ENCODE data around the gene ERP29.
"Not testable (repeated sequence)": the region's sequence is repeated elsewhere in the genome, so short reads cannot be mapped to it uniquely, and the experiment has no call there.

ERP29 gene

DNA sequence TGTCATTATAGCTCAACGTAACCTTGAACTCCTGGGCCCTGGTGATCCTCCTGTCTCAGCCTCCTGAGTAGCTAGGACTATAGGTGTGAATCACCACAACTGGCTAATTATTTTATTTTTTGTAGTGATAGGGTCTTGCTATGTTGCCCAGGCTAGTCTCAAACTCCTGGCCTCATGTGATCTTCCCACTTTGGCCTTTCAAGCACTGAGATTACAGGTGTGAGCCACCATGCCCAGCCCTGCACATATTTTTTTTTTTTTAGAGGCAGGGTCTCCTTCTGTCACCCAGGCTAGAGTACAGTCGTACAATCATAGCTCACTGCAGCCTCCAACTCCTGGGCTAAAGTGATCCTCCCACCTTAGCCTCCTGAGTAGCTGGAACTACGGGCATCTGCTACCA lies 9.2 kb upstream of the ERP29 start:
- DNase-seq, result no peak

DNA sequence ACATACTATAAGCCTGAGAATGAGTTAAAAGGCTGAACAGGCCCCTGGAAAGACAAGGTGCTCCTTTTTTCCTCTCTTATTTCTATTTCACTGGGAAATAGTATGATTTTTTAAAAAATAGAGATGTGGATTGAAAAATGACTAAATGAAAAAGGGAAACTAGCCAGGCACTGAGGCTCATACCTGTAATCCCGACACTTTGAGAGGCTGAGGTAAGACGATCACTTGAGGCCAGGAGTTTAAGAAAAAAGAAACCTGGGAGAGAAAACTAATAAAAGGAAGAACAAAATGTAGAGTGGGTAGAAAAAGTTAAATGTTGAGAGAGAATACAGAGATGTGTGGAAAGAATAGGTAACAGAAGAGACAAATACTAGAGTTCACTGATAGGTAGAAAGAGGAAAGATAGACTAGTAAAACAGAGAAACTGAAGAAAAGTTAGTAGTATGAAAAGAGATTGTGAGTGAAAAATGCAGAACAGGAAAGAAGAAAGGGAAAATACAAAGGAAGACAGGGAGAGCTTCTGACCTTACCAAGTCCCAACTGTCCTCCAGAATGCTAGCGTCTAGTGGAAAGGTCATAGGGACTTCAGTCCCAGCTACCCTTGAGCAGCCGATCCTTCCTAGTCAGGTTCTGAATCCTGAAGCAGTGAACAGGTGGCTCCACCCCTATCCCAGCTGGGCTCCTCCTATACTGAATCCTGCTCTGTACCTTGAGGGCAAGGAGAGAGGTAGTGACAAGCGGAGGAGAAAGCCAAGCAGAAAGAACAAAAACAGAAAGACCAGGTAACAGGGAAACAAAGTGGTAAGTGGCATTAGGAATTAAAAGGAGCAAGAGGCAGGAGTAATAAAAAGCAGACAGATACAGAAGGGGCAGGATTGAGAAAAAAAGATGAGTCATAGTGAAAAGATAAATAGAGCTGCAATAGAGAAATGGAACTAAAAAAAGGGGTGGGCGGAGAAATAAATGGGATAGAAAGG lies 7.5 kb upstream of the ERP29 start:
- no peak for DNase-seq

DNA sequence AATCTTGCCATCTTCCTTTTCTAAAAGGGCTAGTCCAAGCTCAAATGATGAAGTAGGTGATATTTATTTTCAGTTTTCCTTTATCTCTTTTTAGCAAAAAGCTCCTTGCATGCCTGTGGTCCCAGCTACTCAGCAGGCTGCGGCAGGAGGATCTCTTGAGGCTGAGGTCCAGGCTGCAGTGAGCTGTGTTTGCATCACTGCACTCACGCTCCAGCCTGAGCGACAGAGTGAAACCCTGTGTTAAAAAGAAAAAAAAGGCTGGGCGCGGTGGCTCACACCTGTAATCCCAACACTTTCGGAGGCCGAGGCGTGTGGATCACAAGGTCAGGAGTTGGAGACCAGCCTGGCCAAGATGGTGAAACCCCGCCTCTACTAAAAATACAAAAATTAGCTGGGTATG lies 5.3 kb upstream of the ERP29 start:
- DNase-seq, result no peak

DNA sequence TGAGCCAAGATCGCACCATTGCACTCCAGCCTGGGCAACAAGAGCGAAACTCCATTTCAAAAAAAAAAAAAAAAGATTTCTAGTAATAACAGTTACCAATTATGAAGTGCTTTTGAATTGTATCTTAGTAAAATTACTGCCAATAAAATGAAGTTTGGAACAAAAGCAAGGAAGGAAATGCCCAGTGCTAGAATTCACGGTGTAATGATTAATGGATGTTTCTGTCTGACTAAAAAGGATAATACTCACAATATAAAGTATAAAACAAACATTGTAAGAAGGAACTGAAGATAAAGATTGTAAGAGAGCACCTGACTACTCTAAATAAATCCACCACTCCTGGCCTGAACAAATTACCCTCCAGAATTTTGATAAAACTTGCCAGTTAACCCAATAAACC lies 4.3 kb upstream of the ERP29 start:
- no peak for DNase-seq

DNA sequence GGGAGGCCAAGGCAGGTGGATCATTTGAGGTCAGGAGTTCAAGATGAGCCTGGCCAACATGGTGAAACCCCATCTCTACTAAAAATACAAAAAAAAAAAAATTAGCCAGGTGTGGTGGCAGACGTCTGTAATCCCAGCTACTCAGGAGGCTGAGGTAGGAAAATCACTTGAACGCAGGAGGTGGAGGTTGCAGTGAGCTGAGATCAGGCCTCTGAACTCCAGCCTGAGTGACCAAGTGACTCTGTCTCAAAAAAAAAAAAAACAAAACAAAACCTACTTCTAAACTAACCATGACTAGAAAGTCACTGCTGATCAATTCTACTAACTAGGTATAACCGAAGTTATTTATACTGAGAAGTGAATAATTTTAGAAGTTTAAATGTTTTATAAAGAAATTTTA lies 3.6 kb upstream of the ERP29 start:
- not testable (repeated sequence) for DNase-seq

DNA sequence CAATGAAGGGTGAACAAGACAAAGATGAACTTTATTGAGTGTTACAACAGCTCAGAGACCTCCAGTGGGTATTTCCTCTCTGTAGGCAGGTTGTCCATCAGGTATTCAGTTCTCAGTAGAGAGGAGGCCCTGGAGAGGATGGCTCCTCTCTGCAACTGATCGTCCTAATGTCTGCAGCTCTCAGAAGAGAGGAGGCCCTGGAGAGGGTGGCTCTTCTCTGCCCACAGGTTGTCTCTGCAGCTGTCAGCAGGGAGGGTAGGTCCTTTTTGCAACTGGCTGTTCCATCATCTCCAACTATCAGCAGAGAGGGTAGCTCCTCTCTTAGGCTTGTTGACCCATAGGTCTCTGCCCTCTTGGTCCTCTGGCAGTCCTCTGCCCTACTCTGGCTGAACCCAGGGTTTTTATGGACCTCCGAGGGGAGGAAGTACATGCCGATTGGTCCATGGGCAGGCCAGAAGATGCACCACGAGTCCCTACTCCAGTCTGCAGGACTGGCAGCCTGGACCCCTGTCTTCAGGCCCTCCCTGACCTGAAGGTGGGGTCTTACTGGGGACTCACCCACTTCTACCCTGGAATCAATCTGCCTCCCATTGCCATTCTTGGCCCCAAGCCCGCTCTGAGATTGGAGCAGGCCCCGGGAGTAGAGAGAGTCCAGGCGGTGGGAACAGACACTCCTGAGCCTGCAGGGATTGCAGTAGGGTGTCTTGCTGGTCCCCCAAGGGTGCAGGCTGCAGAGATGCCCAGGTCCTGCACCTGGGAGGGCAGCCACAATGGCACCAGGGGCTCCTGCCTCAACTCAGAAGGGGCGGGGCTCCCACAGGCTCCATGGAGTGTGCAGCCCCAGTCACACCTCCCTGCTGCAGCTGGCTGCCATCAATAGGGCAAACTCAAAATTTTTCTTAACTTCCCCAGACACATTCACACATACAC lies 2.5 kb upstream of the ERP29 start:
- no peak for DNase-seq

DNA sequence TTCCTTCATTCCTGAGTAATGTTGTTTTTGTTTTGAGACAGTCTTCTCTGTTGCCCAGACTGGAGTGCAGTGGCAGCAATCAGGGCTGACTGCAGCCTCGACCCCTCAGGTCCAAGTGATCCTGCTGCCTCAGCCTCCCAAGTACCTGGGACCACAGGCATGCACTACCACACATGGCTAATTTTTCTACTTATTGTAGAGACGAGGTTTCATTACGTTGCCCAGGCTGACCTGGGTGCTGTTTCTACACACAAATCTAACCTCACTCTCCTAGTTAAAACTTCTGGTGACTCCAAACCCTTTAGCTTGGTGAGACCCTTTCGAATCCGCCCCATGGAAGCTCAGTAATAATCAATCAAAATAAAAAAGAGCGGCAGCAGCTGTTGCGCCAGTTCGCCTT lies 1.5 kb upstream of the ERP29 start:
- no peak for DNase-seq

DNA sequence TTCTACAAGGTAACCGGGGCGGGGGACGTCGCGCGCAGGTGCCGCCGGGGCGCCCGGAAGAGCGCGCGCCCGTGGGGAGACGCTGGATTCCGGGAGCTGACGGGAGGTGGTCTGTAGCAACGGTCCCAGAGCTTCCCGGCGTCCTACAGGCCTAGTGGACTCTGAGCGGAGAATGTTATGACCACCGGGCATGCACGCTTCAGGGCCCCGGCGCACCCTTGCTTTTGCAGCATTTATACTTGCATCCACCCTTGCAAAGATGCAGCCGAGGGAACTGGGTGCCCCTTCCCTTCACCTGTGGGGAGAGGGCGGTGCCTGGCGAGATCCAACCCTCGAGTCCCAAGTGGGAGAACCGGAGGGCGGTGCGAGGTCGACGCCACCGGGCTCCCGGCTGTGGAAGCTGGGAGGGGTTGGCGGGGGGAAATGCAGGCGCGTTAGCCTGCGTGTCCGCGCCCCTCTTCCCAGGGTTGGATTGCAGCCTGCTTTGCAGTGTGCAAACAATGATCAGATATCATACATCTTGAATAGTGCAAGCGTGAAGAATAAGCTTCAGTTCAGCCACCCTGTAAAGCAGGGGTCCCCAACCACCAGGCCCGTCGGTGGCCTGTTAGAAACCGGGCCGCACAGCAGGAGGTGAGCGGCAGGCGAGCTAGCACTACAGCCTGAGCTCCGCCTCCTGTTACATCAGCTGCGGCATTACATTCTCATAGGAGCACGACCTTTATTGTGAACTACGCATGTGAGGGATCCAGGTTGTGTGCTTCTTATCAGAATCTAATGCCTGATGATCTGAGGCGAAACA lies 576 bp downstream of the ERP29 start:
- peak in 3 of 4 experiments; percentile 20 to 43 (median 31) for DNase-seq

DNA sequence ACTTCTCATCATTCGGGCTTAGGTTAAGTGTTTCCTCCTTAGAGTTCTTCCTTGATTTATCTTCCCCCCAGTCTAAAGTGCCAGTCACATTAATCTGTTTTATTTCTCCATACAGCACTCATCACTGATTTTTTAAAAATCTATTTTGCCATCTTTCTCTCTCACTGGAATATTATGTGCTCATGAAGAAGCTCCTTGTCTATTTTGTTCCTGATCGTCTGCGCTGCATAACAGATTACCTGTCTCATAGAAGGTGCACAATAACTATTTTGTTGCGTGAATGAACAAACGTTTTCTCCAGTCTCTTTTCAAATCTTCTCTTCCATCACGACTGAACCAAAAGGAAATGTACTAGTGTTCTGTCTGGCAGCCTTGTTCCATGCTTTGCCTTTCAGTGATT lies 2.7 kb downstream of the ERP29 start:
- no peak for DNase-seq

DNA sequence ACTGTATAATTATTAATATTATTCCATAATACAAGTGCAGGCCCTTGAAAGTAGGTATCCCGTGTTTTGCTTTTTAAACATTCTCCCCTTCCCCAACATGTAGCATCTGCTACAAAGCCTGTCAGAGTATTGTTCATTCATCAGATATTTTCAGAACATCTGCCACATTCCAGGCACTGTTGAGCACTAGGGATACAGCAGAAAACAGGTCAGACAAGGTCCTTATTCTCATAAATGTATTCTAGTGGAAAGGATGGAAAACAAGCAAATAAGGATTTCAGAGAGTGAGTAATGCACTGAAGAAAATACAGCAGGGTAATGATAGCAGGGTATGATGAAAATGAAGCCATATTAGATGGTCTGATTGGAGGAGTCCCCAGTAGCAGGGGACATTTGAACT lies 3.8 kb downstream of the ERP29 start:
- no peak for DNase-seq

DNA sequence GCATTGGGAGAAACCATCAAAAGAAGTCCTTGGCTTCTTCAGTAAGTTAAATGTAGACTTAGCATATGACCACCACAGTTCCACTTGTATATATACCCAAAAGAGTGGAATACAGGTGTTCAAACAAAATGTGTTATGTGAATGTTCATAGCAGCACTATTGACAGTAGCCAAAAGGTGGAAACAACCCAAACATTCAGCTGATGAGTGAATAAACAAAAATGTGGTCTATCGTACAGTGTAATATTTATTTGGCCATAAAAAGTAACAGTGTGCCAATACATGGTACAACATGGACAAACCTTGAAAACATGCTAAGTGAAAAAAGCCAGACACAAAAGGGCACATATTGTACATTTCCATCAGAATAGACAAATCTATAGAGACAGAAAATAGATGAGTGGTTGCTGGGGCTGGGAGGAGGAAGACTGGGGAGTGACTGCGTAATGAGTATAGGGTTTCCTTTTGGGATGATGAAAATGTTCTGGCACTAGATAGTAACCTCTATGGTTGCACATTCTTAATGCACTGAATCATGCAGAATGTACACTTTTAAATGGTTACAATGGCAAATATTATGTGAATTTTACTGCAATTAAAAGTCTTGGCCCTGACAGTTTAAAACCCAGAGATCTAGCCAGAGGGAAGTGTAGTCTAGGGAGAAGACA lies 5.5 kb downstream of the ERP29 start:
- no peak for DNase-seq

DNA sequence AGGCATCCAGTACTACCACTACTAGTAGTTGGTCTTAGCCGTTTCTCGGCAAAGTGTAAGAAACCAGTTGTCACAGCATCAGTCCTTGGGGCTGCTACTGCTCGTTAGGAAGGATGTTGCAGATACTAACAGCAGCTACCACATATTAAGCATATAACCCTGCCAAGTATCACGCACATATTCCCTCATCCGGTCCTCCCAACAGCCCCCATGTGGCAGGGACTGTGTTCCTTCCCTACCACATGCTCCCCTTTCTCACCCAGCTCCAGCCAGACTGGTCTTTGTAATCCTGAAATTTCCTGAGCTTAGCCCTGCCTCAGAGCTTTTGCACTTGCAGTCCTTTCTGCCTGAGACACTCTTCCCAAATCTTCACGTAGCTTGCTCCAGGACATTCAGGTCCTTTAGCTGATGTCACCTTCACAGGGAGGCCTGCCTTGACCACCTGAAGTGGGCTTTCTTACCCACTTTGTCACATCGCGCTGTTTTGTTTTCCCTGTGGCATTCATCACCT lies 7.8 kb downstream of the ERP29 start:
- no peak for DNase-seq

DNA sequence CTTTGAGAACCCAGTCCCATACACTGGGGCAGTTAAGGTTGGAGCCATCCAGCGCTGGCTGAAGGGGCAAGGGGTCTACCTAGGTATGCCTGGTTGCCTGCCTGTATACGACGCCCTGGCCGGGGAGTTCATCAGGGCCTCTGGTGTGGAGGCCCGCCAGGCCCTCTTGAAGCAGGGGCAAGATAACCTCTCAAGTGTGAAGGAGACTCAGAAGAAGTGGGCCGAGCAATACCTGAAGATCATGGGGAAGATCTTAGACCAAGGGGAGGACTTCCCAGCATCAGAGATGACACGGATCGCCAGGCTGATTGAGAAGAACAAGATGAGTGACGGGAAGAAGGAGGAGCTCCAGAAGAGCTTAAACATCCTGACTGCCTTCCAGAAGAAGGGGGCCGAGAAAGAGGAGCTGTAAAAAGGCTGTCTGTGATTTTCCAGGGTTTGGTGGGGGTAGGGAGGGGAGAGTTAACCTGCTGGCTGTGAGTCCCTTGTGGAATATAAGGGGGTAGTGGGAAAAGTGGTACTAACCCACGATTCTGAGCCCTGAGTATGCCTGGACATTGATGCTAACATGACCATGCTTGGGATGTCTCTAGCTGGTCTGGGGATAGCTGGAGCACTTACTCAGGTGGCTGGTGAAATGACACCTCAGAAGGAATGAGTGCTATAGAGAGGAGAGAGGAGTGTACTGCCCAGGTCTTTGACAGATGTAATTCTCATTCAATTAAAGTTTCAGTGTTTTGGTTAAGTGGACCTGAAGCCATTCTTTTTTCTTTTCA lies 9.2 kb downstream of the ERP29 start:
- no peak for DNase-seq

DNA sequence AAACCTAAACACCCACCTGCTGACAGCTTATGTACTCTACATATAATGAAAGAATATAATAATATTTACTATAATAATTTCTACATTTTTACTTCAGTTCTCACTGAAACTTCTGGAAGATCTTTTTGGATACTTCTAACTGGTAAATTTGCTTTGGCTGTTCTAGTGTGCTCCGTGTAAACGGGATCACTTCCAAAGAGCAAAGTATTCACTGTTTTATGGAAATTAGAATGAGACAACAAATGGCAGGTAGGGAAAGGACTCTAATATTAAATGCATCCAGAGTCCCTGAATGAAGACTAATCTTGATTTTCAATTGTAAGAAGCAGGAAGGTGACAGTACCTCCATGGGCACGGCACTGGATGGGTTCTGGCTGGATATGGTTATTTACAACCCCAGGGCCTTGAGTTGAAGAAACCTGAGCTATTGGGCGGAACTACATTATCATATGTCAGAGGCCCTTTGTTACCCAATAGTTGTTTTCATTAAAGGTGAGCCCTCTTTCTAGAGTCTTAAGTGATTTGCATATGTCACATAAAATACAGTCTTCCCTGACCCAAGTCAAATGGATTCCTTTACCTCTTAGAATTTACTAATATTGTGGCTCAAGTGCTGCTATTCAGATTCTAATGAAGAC lies 10.7 kb downstream of the ERP29 start:
- no peak for DNase-seq

DNA sequence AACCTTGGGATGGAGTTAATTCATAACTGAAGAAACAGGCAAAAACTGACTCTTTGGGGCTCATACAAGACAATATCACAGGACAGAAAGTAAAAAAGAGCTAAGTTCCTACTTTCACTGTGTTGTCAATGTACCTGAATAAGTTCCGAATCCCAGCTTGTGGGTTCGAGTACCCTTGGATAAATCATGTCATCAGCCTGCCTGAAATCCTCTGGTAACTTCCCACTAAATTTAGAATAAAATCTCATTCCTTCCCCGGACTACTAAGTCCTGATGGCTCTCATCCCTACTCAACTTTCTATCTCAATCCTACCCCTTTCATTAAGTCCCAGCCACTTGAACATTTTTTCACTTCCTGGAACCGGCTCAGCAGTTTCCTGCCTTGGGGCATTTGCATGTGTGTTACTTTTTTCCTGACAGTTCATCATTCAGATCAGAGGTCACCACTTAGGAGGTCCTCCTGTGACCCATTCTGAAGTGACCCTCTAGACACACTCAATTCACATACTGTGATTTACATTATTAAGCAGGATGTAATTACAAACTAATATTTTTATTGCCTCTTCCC lies 12.7 kb downstream of the ERP29 start:
- no peak for DNase-seq

DNA sequence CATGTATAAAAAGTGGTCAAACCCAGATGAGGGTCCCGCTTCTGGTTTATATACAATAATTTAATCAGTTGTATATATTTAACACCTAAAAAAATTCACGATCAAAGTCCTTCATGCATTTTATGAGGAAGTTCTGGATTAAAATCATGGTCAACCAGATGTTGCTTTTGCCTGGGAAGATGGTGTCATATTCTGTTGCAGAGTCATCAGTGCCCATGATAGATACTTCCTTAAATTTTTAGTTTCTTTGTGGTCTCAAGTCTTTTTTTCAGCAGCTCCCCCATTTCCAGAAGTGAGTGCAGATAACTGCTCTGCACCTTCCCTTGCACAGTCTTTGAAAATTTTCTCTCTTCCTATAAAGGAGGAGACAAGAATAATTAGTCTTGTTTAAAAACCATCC lies 16.1 kb downstream of the ERP29 start:
- no peak for DNase-seq

DNA sequence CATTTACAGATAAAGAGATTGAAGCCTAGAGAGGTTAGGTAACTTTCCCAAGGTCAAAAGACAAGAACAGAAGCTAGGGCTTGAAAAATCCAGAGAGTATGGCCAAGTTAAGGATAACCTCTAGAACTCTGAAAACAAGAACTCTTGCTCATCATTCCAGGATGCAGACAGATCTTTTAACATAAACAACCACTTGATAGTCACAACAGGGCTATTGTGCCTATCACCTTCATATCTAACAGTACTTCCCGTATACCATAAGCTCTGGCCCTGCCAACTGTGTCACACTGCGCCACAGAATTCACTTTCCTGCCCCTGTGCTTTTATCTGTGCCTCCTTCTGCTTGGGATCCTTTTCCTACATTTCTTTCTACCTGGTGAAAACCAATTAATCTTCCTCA lies 18.2 kb downstream of the ERP29 start:
- no peak for DNase-seq

DNA sequence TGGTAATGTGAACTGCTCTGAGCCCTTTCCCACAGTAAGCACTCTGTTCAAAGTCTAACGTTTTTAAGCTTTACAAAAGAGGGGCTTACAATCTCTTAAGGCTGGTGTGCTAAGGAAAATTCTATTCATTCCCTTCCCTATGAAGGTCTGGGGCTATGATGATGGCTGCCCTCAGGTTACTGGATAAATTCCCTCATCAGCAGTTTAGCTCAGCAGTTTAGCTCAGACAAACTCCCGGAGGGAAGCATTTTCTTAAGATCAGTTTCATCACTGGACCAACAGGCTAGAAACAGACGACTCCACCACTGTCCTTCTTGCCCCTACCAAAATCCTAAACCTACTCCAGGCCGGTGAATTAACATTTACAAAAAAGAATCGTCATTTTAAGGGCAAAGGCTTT lies 19.1 kb downstream of the ERP29 start:
- DNase-seq, result no peak

DNA sequence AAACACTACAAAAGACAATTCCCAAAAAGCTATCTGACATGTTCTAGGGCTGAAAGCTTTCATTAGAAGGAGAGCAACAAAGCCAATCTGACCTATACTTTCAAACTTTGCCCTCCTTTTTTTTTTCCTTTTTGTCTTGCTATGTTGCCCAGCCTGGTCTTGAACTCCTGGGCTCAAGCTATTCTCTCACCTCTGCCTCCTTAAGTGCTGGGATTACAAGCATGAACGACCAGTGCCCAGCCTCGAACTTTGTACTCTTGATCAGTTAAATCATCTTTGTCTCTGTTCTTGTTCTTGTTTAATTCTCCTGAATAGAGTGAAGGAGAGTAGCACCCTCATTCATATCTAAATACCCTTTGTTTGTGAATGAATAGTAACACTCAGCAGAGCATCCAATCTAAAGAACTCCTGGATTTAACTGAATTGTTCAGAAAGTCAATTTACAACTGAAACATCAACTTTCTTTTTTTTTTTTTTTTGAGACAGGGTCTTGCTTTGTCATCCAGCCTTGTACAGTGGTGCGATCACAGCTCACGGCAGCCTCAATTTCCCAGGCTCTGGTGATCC lies 22.1 kb downstream of the ERP29 start:
- no peak for DNase-seq

DNA sequence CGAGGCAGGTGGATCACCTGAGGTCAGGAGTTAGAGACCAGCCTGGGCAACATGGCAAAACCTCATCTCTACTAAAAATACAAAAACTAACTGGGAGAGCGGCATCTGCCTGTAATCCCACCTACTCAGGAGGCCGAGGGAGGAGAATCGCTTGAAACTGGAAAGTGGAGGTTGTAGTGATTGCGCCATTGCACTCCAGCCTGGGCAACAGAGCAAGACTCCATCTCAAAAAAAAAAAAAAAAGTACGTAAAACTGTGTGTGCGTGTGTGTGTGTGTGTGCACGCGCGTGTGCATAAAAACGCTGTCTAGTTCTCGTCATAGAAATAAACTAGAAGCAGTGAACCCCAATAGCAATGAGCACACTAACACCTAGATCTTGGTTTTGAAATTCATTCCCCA lies 23.4 kb downstream of the ERP29 start:
- not testable (repeated sequence) for DNase-seq

All from activated naive CD4-positive, alpha-beta T cell (primary cell).